HCT116 (cell line): Measurements from ENCODE around the gene ABR. TPM values are rescaled to one million over a fixed set of nuclear protein-coding genes. Genes with fewer than 3 reads are reported as not detected.

ENCODE experiments used
- ATAC-seq: fragments of 200-7000 bp; cut with Tn5 transposase; 2 replicates; pipeline ENCODE4 v1.9.1; 2020; ENCODE audit warnings: mild to moderate bottlenecking, moderate library complexity
- BruUV-seq: library from RNA; stranded (reverse); fragments of 400-500 nt; replicated peaks from 2 replicates; lab custom pipeline; 2021; lab: Mats Ljungman, UMichigan
- CTCF ChIA-PET: fragments of 300-600 bp; sonication (Branson Sonifier 250); formaldehyde crosslinking; loops from one replicate; lab custom pipeline; 2021; ENCODE audit warnings: antibody characterized with exemption; lab: Charles Lee
- POLR2A ChIA-PET: fragments of 300-600, 350-600 bp; sonication (Branson Sonifier 250); formaldehyde crosslinking; loops from one replicate; lab custom pipeline; 2021; ENCODE audit warnings: antibody characterized with exemption; lab: Charles Lee
- RAD21 ChIA-PET, 2 experiments: fragments of 300-600 bp; sonication (Branson Sonifier 250); formaldehyde crosslinking; loops; one replicate each; lab custom pipeline; 2023; ENCODE audit warnings: low total read pairs in 2 of 2; ENCODE audit not compliant: uncharacterized antibody in 2 of 2, unreplicated experiment in 2 of 2, low non-redundant PET in 1 of 2; lab: Charles Lee
- DNase-seq: peaks from one replicate; pipeline ENCODE4 v3.0.0-alpha.2; 2010; ENCODE audit warnings: low read depth, low spot score
- H2AFZ ChIP-seq: fragments of 200-600 bp; shearing (Covaris generic), sonication (generic); 2 replicates; pipeline ENCODE4 v1.6.1; 2017; ENCODE audit warnings: low read depth, mixed run types, mixed read lengths, antibody characterized with exemption, low read length; ENCODE audit not compliant: poor library complexity, severe bottlenecking
- H3K27ac ChIP-seq: 2 replicates; pipeline ENCODE4 v1.5.1; 2012; ENCODE audit warnings: low read depth, low read length
- H3K27me3 ChIP-seq: fragments of 200-600 bp; sonication (generic); 2 replicates; pipeline ENCODE4 v1.6.1; 2016; ENCODE audit warnings: mixed run types, low read length, mixed read lengths; ENCODE audit not compliant: insufficient read depth
- H3K36me3 ChIP-seq, 2 experiments: fragments of 200-500 bp in 1 of 2; fragments of 200-600 bp in 1 of 2; sonication (Bioruptor generic) in 1 of 2; sonication (generic) in 1 of 2; 2 replicates each; pipeline versions ENCODE4 v1.5.1 to v1.6.1; 2014 to 2016; ENCODE audit warnings: low read length in 2 of 2, inconsistent platforms in 1 of 2, mixed read lengths in 1 of 2, mixed run types in 1 of 2; ENCODE audit not compliant: insufficient read depth in 2 of 2, control insufficient read depth in 1 of 2
- H3K4me1 ChIP-seq, 2 experiments: fragments of 200-600 bp in 1 of 2; sonication (generic) in 1 of 2; 2 replicates each; pipeline versions ENCODE4 v1.5.1 to v1.6.1; 2012 to 2017; ENCODE audit warnings: low read length in 2 of 2, inconsistent platforms in 1 of 2, mild to moderate bottlenecking in 1 of 2, mixed read lengths in 1 of 2, mixed run types in 1 of 2, moderate library complexity in 1 of 2; ENCODE audit not compliant: insufficient read depth in 2 of 2, control insufficient read depth in 1 of 2
- H3K4me2 ChIP-seq: fragments of 200-600 bp; sonication (generic); 2 replicates; pipeline ENCODE4 v1.6.1; 2017; ENCODE audit warnings: mixed run types, low read length, mixed read lengths
- H3K4me3 ChIP-seq, 2 experiments: fragments of 200-600 bp in 1 of 2; sonication (generic) in 1 of 2; replicated peaks in 1 of 2; 2 replicates each; pipeline ENCODE4 v1.5.1; 2011 to 2016; ENCODE audit warnings: low read length in 2 of 2, control low read depth in 1 of 2, low read depth in 1 of 2, mild to moderate bottlenecking in 1 of 2, mixed read lengths in 1 of 2, mixed run types in 1 of 2
- H3K79me2 ChIP-seq: fragments of 200-600 bp; sonication (generic); 2 replicates; pipeline ENCODE4 v1.6.1; 2017; ENCODE audit warnings: mild to moderate bottlenecking, mixed run types, low read length, moderate library complexity, mixed read lengths; ENCODE audit not compliant: insufficient read depth
- H3K9ac ChIP-seq: fragments of 200-600 bp; sonication (generic); 2 replicates; pipeline ENCODE4 v1.6.1; 2016; ENCODE audit warnings: low read length, mixed read lengths
- H3K9me2 ChIP-seq: fragments of 200-600 bp; sonication (generic), shearing (Covaris generic); 2 replicates; pipeline ENCODE4 v1.6.1; 2017; ENCODE audit warnings: mixed run types, mild to moderate bottlenecking, moderate library complexity; ENCODE audit not compliant: insufficient read depth
- H3K9me3 ChIP-seq, 2 experiments: fragments of 200-500 bp in 1 of 2; fragments of 200-600 bp in 1 of 2; sonication (Bioruptor generic) in 1 of 2; sonication (generic) in 1 of 2; 2 replicates each; pipeline ENCODE4 v1.6.1; 2014 to 2017; ENCODE audit warnings: low read length in 2 of 2, mixed read lengths in 2 of 2, inconsistent platforms in 1 of 2, low read depth in 1 of 2, mild to moderate bottlenecking in 1 of 2, mixed run types in 1 of 2, moderate library complexity in 1 of 2; ENCODE audit not compliant: control insufficient read depth in 1 of 2, insufficient read depth in 1 of 2
- H4K20me1 ChIP-seq: fragments of 200-600 bp; sonication (generic), shearing (Covaris generic); 2 replicates; pipeline ENCODE4 v1.6.1; 2017; ENCODE audit warnings: mixed run types, mild to moderate bottlenecking, moderate library complexity; ENCODE audit not compliant: insufficient read depth
- CBX3 ChIP-seq: IDR thresholded peaks from 2 replicates; pipeline ENCODE4 v1.6.1; 2012; ENCODE audit warnings: low read depth
- RAD21 ChIP-seq: IDR thresholded peaks from 2 replicates; pipeline ENCODE4 v1.6.1; 2012; ENCODE audit warnings: low read depth, mild to moderate bottlenecking
- REST ChIP-seq: IDR thresholded peaks from 2 replicates; pipeline ENCODE4 v1.6.1; 2012; ENCODE audit warnings: low read depth
- SRF ChIP-seq: IDR thresholded peaks from 2 replicates; pipeline ENCODE4 v1.6.1; 2012; ENCODE audit warnings: low read depth
- YY1 ChIP-seq: IDR thresholded peaks from 2 replicates; pipeline ENCODE4 v1.6.1; 2011; ENCODE audit warnings: low read length, low read depth, moderate library complexity, mild to moderate bottlenecking; ENCODE audit not compliant: insufficient replicate concordance; ENCODE audit errors: extremely low read depth
- ZBTB33 ChIP-seq: IDR thresholded peaks from 2 replicates; pipeline ENCODE4 v1.6.1; 2011; ENCODE audit warnings: mild to moderate bottlenecking, low read length, moderate library complexity; ENCODE audit not compliant: insufficient replicate concordance; ENCODE audit errors: extremely low read depth
- ZNF274 ChIP-seq: fragments of 200-500 bp; sonication (Bioruptor generic); IDR thresholded peaks from 2 replicates; pipeline ENCODE4 v1.6.1; 2014; ENCODE audit warnings: mild to moderate bottlenecking, low read depth, low read length, inconsistent platforms
- intact Hi-C: fragments of 100-400 bp; cut with micrococcal nuclease; formaldehyde crosslinking; loops from 2 replicates; pipeline ENCODE4 v1.10.0; 2022
- total RNA-seq: library from RNA; stranded (reverse); gene quantifications from one replicate; pipeline ENCODE4 v1.2.1, GENCODE V29; 2021; ENCODE audit not compliant: unreplicated experiment

ABR gene
- total RNA-seq, 1 experiment from 2014 or later = 58.5 TPM

GRCh38 chr17:1029922-1030644 is 149.7 kb downstream of the ABR start:
- CTCF ChIA-PET = interaction anchor here (1.4 kb wide), 1 partner anchor 28 kb away, joined by 3 read pairs; no protein-coding TSS in a partner anchor
- no peaks in the 10 kb centered on the region for H3K27me3 ChIP-seq
- no peak overlapping the region for H3K4me2 ChIP-seq
- no peaks in the 10 kb centered on the region for H3K79me2 ChIP-seq
- H3K36me3 ChIP-seq = no peaks in the 10 kb centered on the region
- H3K9me3 ChIP-seq = no peaks in the 10 kb centered on the region
- RAD21 ChIA-PET = no interaction called here
- no peak for TF ChIP-seq RAD21
- TF ChIP-seq YY1 = no peak
- no peak for TF ChIP-seq REST
- TF ChIP-seq CBX3 = no peak
- no peak for TF ChIP-seq ZBTB33
- TF ChIP-seq ZNF274 = no peak
- TF ChIP-seq SRF = no peak
- peaks cover 0 to 5% of the 10 kb centered on the region in 2 experiments; a peak in 2 of 4 replicates for H3K4me1 ChIP-seq
- POLR2A ChIA-PET = no interaction called here
- no peak for DNase-seq
- ATAC-seq = no peak
- H4K20me1 ChIP-seq = no peaks in the 10 kb centered on the region
- no peak overlapping the region for H3K4me3 ChIP-seq
- no peaks in the 10 kb centered on the region for H3K9me2 ChIP-seq
- H3K9ac ChIP-seq = no peak overlapping the region
- intact Hi-C loops = no loop called here
- H3K27ac ChIP-seq = no peak overlapping the region
- no TSS peak for BruUV-seq
- H2AFZ ChIP-seq = no peak overlapping the region
